Erythroblast (primary cell): ENCODE results near the gene JPT2.

Experiments used
- GATA1 ChIP-seq: IDR thresholded peaks from 2 replicates; pipeline ENCODE4 v1.6.1; 2011; ENCODE audit warnings: low read depth, mild to moderate bottlenecking, control low read depth, low read length, moderate library complexity
- POLR2A ChIP-seq: IDR thresholded peaks from 2 replicates; pipeline ENCODE4 v1.6.1; 2011; ENCODE audit warnings: mild to moderate bottlenecking, low read length

DNA sequence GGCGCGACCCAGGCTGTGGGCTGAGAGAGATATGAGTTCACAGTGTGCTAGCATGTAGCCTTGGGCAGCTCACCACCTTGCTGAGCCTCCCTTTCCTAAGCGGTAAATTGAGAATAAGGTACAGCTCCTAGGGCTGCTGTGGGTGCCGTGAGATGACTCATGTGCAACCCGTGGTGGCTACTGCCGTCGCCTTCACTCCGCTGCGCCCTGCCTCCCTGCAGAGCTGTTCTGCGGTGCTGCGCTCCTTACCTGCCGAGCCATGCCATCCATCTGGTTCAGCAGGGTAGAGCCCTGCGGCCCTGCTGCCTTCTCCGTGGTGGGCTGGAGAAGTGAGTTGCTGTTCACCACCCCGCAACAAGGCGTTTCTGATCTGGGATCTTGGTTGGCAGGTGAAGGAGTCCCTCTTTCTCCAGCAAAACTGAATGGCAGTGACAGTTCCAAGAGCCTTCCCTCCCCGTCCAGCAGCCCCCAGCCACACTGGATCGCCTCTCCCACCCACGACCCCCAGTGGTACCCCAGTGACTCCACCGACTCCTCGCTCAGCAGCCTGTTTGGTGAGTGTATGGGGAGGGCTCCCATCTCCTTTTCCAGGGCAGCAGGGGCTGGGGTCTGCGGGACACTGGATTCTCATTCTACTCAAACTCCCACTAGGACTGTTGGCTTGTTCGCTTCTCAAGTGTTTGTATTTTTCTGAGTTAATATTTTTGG lies 9.3 kb upstream of the JPT2 start:
- TF ChIP-seq POLR2A: no peak
- TF ChIP-seq GATA1: no peak
